NK-92 treated with Interleukin-12 subunit alpha and Interleukin-12 subunit beta, amount 100 ng/mL, for 24 hours (cell line): ENCODE data around the gene OR1K1.
"Not testable (repeated sequence)": the region's sequence is repeated elsewhere in the genome, so short reads cannot be mapped to it uniquely, and the experiment has no call there.

Experiments used
- DNase-seq: peaks from one replicate; lab custom pipeline; 2025; lab: John Stamatoyannopoulos, UW

Gene OR1K1, protein sequence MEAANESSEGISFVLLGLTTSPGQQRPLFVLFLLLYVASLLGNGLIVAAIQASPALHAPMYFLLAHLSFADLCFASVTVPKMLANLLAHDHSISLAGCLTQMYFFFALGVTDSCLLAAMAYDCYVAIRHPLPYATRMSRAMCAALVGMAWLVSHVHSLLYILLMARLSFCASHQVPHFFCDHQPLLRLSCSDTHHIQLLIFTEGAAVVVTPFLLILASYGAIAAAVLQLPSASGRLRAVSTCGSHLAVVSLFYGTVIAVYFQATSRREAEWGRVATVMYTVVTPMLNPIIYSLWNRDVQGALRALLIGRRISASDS

GRCh38 chr9:122800066-122801060 lies at the start of gene OR1K1:
Gene OR1K1, plus strand, starts transcription at chr9:122800123. Its CDS starts 0 bp downstream, at chr9:122800123.
- no peak for DNase-seq

DNA sequence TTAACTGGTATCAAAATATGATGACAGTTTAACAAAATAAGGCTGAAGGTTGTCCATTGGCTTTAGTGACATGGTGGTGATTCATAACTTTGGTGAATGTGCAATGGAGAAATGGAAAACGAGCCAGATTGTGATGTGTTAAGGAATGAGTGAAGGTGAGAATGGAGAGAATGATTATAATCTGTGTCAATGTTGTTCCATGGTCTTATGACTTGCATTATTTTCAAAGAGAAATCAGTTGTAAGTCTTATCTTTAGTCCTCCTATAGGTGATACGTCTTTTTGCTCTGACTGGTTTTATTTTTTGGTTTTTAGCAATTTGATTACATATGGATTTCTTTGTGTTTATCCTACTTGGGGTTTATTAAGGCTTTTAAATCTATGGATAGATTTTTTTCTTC lies 45.1 kb upstream of the OR1K1 start:
- no peak for DNase-seq

DNA sequence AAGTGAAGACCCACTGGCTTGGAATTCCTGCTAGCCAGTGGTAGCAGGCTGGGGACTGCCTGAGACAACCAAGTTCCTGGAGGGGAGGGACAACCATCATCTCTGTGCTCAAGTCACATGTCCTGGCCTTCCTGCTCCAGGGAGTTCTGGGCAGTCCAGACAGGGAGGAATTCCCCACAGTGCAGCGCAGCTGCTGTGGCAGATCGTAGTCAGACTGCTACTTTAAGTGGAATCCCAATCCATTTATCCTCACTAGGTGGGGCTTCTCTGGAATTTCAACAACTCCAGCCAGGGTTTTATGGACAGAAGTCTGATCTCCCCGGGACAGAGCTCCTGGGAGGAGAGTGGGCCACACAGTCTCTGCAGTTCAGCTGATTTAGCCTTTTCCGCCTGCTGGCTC lies 32.1 kb upstream of the OR1K1 start:
- no peak for DNase-seq

- DNase-seq, result no peak
Measured at GRCh38 chr9:122777052-122777451, 22.9 kb upstream of the OR1K1 start.

DNA sequence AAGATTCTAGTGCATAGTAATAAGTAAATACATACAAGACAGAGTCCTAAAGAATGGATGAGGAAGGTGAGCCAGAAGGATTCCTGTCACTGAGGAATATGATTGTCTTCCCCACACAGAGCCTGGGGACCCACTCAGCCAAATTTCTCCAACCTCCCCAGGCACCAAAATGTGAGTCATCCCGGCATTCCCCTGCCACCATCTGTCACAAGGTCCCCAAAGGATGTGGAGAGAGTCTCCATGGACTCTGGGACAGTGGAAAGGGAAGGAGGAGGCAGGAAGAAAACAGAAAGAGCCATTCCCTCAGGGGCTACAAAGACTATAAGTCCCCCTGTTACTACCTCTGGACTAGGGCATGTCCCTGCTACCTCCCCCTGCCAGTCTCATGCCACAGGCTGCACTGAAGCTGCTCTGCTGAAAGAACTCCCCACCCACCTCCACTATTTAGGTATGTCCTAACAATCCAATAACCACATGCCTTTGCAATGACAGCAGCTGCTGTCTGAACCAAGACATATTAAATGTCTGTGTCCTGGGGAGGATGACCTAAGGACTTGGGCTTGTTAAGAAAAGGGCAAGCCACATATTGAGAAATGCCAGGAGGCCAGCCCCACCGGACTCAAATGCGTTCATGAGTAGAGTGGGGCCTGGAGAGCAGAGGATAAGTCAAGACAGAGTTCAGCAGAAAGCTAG lies 21.8 kb upstream of the OR1K1 start:
- no peak for DNase-seq

DNA sequence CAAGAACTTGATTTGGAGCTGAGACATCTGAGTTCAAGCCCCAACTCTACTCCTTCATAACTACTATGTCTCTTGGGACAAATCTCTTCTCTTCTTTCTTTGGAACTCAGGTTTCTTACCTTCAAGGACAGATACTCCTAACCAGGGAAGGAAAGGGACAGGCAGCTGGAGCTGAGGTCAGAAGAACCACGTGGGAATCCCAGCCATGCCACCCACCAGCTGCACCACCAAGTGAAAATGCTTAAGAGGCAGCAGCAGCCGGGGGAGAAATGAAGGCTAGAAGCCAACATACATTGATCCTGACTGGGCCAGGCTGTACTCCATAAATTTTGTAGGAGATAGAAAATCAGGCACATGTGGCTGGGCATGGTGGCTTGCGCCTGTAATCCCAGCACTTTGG lies 20.7 kb upstream of the OR1K1 start:
- DNase-seq, result no peak

GRCh38 chr9:122780026-122780425 lies 19.9 kb upstream of the OR1K1 start:
- DNase-seq, result no peak

DNA sequence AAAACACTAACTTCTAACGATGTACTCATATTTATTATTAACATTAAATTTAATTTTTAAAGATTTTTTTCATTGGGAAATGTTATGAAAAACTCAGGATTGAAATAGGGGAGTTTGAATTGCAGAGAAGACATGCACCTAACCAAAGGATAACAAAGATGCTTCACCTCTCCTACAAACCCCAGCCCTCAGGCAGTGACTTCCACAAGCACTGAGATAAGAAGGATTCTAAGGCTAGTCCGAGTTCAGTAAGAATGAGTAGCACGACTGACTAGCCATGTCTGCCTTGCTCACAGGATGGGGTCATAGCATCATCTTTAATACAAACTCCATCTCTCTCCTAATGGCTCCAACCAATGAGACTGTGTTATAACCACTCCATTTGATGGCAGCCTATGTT lies 18.3 kb upstream of the OR1K1 start:
- no peak for DNase-seq

- DNase-seq, result no peak
Measured at GRCh38 chr9:122785269-122785668, 14.7 kb upstream of the OR1K1 start.

DNA sequence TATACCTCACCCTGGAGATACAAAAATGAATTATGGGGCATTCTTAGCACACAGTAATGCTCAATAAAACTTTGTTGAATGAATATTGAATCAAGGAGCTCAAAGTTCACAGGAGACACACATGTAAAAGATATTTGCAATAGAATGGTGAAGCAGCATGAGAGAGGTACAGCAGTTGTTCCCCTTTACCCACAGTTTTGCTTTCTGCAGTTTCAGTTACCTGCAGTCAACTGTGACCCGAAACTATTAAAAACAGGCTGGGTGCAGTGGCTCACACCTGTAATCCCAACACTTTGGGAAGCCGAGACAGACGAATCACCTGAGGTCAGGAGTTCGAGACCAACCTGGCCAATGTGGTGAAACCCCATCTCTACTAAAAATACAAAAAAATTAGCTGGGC lies 13.6 kb upstream of the OR1K1 start:
- DNase-seq, result no peak

- DNase-seq, result no peak
Measured at GRCh38 chr9:122788831-122789230, 11.1 kb upstream of the OR1K1 start, which contains the start of gene OR5C1. Gene OR5C1, plus strand, starts transcription at chr9:122788933. Its CDS starts 0 bp downstream, at chr9:122788933.

GRCh38 chr9:122789256-122790046 lies 10.5 kb upstream of the OR1K1 start:
- DNase-seq, result no peak

DNA sequence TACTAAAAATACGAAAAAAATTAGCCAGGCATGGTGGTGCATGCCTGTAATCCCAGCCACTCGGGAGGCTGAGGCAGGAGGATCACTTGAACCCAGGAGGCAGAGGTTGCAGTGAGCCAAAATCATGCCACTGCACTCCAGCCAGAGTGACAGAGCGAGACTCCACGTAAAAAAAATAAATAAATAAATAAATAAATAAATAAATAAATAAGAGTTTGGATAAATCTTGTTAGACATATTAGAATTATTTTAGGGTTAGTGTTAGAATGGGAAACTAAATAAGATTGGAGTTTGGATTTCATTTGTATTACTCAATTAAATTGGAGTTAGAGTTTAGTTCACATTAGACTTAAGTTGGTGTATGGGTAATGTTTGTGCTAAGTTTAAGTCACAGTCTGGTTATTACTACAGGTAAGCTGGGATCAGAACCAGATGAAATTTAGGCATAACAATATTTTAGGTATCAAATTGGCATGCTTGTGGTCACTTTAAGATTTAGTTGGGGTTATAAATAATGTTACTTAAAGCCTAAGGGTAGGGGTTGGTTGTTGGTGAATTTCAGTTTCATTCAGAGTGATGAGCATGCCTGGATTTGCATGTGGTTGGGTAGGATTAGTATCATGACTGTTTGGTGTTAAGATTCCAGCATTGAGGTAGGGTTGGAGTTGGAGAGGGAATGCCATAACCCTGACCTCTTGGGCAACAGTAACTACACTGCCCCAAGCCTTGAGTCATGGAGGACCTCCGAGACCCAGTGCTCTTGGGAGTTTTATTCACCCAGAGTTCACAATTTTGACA lies 7.9 kb upstream of the OR1K1 start:
- DNase-seq, result no peak

DNA sequence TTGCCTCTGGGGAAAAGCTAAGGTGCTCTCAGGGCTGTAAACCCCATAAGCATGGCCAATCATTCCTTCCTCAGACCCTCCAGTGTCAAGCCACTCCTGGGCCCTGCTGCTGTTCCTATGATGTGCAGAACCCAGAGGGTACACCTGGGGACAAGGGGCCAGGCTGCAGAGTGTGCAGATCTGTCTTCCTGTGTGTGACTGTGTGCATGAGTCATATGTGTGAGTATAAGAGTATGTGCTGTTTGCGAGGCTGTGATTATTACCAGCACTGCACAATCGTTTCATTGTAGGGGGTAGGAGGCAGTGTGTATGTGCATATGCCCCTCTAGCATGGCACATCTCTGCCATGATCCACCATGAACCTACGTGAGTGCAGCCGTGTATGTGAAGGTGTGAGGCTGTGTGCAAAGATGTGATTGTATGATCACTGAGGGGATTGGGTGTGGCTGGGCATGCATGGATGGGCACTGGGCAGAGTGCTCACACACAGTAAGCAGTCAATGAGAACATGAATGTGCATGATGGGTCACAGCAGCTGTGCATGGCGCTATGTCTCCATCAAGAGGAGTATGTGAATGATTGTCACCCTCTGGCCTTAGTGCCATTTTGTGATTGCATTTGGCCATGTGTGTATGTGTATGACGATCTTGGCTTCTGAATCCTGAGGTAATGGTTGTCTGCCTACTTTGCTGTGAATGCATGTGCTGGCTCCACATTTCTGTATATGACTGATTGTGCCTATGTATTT lies 2.4 kb upstream of the OR1K1 start:
- DNase-seq, result no peak

DNA sequence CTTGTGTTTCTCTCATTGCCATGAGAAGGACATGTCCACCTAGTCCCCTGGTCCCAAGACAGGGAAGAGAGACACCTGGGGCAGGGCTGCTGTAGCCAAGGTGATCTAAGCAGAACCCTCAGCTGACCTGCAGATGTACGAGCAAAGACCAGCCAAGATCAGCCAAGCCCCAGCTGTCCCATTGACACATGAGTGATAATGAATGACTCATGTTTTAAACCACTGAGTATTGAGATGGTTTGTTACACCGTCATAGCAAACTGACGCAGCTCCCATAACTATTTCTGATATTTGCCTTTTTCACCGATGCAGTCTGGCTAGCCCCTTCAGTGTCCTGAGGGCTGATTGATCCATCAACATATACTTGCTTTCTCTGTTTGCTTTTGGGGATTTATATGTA lies 6.7 kb downstream of the OR1K1 start:
- no peak for DNase-seq

- DNase-seq, result no peak
Measured at GRCh38 chr9:122807271-122807900, 7.5 kb downstream of the OR1K1 start.

DNA sequence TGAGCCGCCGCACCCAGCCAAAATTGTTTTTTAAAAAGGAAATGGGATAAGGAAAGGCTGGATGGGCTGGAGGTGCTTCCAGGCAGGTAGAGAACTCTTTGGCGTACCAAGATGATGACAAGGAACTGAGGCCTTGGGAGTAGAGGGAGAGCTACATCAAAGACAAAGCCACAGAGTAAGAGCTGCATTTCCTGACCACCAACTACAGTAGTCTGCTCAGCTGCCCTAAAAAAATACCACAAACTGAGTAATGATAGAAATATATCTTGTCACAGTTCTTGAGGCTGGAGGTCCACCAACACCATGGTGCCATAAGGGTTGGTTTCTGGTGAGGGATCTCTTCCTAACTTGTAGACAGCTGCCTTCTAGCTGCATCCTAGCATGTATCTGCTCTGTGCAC lies 8.2 kb downstream of the OR1K1 start:
- DNase-seq, result no peak

DNA sequence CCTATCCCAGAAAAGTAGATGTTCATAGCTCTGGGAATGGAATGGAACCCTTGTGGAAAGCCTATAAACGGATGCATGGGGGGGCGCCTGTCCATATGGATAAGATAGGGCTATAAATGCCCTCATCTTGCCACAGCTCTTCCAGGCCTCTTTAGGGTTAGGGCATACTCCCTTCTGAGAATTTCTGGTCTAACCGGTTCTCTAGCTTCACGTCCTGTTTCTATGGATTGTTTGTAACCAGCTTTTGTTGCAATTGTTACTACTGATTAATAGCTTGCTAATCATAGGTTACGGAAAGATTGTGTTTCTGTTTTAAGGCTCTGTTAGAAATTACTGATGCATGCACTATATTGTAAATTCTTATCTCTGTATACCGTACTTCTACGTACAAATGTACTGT lies 9.3 kb downstream of the OR1K1 start:
- not testable (repeated sequence) for DNase-seq

DNA sequence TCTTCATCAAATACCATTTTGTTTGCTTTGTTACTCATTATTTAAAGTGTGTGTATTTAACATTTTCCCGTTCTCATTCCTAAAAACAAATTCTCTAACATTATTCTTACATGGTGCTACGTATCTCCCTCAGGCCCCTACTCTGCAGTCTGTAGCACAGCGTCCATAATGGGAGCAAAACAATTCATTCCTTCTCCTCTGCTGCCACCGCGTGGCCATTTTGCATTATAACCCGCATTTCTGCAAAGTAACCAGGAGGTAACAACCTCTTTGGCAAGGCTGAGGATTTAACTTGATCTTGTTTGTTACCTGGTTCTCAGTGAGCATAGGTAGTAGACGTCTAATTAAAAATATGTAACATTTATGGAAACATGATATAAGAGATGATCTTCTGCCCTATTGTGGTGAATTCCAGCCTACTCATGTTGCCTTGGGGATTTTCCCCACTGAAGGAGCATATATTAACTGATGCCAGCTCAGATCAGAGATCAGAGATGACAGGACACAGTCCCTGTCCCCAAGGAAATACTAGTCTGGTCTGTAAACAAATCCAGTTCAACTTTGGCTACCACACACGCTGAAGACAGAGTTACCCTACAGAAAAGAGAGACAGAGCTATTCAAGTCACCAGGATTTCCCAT lies 10.5 kb downstream of the OR1K1 start:
- DNase-seq, result no peak
